Forelimb muscle (tissue), 1 donor: Measurements from ENCODE around the gene MAP2K7. TPM values are rescaled to one million over a fixed set of nuclear protein-coding genes. Genes with fewer than 3 reads are reported as not detected.

ENCODE experiments used
- DNase-seq: peaks from one replicate; pipeline ENCODE4 v3.0.0-alpha.2; 2013; ENCODE audit warnings: low read depth
- polyA plus RNA-seq: library from polyadenylated mRNA; unstranded; fragments of 120-200 nt; gene quantifications from one replicate; pipeline ENCODE4 v1.2.1, GENCODE V29; 2013; ENCODE audit not compliant: insufficient read length

Gene MAP2K7
- polyA plus RNA-seq, 1 donor = 23.3 TPM

DNA sequence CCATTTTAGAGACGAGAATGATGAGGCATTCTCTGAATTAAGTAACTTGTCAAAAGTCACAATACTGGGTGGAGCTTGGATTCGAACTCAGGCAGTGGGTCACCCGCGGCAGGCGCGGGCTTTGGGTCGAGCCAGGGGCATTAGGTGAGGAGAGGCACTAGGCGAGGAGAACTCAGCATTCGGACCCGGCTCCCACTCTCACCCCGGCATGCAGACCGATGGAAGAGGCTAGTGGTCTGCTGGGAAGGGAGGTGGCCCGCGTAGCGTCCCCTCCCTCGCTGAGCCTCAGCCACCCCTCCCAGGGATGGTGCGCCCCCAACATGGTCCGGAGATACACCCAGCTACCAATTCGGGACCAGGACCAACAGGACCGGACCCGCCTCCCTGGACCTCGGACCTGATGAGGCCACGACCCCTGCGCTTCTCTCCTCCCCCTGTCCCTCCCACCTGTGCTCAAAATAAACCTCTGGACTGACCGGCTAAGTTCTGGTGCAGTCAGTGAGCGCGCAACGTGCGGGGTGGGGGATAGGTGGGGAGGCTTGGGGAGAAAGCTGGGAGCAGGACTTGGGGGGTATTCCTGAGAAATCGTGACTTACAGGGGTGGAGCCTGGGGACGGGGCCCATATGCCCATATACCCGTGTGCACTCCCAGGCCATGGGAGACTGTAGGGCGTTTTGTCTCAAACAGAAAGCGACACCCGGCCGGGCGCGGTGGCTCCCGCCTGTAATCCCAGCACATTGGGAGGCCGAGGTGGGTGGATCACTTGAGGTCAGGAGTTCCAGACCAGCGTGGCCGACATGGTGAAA is 15.1 kb downstream of the MAP2K7 start:
- DNase-seq = no peak

DNA sequence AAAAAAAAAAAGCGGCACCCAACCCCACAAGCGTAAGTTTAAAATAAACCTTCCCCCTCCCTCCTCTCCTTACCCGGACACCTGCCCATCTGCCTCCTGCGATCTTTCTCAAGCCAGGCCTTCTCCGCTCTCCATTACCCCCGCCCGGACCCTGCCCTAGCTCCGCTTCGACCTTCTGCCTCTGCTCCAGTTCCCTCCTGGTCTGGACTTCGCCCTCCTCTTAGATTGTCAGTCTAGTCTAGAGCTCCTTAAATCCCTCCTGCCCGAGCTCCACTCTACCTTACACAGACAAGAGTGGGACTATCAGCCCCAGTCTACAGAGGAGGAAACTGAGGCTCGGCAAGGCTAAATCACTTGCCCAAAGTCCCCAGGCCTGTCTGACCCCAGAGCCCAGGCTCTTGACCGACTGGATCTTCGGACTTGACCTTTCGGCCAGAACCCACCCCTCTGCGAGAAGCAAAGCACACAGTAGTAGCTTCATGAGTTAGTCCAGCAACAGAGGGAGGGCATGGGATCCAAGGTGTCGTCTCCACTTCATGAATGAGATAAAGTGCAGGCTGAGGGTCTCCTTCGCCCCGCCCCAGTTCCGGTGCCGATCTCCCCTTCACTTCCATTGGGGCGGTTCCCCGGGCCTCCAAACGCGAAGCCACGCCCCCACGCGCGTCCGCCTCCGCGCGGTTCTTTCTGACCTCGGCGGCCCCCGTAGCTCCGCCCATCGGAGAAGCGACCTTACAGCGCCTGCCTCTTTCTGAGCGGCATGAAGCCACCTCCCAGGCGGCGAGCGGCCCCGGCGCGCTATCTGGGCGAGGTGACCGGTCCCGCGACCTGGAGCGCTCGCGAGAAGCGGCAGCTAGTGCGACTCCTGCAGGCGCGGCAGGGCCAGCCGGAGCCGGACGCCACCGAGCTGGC is 16.2 kb downstream of the MAP2K7 start, which contains the start of gene SNAPC2:
Gene SNAPC2, plus strand, starts transcription at position 729 of the 909 bp plus-strand sequence. Its CDS starts 29 bp downstream, at position 758.
- peak; percentile 60 for DNase-seq

DNA sequence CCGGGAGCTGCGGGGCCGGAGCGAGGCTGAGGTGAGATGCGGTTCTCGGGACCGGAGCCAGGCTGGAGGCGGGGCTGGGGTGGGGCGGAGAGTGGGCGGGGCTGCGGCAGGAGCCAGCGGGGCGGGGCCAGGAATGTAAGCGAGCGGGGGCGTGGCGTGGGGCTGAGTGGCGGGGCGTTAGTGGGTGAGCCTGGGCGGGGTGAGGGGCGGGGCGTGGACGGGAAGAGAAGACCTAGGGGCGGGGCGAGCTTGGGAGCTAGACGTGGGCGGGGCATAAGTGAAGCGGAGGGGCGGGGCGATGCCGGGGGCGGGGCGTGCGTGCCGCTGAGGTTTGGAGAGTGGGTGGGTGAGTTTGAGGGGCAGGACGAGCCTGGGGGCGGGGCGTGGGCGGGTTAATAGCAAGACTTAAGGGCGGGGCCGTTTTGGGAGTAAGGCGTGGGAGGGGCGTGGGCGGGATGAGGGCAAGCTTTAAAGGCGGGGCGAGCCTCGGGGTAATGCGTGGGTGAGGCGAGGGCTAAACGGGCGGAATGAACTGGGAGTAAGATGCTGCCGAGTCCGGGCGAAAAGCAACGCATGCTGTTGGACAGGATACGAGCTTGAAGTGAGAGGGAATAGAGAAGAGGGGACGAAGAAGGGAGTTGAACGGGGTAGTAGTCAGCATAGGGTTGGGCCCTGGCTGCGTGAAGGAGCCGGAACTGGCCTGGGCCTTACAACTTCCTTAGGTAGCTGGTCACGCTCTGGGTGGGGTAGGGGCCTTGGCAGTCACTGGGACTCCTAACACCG is 17.0 kb downstream of the MAP2K7 start:
- DNase-seq = peak; percentile 50

DNA sequence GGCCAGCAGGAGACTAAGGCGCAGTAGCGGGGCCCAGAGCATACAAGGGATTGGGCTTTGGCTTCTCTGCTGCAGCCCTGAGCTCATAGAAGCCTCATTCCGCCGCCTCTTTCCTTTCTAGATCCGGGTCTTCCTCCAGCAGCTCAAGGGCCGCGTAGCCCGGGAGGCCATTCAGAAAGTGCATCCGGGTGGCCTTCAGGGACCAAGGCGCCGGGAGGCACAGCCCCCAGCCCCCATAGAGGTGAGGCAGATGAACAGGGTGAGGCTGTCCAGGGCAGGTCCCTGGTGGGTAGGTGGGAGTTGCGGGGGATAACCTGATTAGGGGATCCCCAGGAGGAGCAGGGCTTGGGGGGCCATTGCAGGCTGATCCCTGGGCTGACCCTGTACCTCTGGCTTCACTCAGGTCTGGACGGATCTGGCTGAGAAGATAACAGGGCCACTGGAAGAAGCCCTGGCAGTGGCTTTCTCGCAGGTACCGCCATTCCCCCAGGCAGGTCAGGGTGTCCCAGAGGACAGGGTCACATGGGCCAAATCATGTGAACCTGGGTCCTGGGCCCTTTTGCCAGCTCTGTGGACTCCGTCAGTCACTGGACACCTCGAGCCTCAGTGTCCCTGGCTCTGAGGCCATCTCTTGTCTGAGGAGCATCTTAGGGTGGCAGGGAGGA is 17.8 kb downstream of the MAP2K7 start:
- DNase-seq = no peak

DNA sequence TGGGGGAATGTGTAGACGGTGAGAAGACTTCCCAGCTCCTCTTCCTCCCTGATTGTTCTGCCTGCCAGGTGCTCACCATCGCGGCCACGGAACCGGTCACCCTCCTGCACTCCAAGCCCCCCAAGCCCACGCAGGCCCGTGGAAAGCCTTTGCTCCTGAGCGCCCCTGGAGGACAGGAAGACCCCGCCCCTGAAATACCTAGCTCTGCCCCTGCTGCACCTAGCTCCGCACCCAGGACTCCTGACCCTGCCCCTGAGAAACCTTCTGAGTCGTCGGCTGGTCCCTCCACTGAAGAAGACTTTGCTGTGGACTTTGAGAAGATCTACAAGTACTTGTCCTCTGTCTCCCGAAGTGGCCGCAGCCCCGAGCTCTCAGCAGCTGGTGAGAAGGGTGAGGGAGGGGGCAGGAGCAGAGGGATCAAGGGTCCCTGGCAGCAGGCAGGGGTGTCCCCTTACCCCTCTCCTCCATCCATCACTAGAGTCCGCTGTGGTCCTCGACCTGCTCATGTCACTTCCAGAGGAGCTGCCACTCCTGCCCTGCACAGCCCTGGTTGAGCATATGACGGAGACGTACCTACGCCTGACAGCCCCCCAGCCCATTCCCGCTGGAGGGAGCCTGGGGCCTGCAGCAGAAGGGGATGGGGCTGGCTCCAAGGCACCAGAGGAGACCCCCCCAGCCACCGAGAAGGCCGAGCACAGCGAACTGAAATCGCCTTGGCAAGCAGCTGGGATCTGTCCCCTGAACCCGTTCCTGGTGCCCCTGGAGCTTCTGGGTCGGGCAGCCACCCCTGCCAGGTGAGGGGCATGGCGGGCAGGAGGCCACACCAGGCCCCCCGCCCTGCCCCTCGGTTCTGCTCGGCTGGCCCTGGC is 18.5 kb downstream of the MAP2K7 start:
- no peak for DNase-seq

DNA sequence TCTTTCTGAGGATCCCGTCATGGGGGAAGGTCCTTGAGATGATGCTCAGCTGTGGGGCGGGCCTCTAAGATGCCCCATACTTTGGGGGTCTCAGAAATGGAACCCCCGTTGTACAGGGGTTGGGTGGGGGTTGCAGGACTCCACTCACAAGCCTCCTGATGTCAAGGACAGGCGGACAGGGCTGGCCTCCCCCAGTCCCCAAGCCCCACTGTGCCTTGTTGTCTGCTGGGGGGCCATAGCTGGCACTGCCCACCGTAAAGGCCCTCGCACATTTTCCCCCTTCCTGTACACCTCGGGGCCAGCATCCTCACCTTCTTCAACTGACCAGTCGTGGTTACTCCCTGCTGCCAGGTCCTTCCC is 19.1 kb downstream of the MAP2K7 start:
- DNase-seq = no peak

DNA sequence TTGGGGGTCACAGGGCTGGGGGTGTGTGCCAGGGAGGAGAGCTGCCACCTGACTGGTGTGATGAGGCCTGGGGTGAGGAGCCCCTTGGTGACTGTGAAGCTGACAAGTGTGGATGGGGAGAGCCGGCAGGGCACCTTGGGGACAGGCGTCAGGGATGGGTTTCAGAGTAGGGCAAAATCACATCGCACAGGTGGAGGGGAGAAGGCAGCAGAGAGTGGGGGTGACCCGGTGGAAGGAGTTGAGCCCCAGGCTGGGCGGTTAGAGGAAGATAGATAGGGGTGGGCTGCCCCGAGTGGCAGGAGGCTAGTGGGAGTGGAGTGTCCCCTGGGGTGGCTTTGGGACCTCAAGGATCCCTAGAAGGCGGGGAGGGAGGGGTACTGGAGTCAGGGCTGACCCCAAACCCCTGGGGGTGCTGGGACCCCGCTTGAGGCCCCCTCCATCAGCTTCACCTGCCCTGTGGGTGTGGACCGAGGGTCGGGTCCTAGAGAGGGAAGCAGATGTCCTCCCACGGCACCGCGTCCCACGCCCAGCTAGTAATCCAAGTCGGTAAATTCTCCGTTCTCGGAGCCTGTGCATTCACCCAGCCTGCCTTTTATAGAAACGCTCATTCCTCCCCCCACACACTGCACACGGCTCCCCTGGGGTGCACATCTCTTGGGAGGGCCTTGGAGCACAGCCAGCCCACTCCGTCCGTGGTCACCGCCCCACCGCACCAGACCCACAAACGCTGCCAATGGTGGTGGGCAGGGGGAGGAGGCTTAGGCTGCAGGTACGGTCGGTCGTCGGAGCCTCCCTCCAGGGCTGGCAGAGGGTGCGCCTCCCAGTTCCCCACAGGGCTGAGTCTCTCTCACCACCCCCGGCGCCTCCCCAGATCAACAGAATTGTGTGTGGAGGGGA is 19.9 kb downstream of the MAP2K7 start:
- DNase-seq = no peak

DNA sequence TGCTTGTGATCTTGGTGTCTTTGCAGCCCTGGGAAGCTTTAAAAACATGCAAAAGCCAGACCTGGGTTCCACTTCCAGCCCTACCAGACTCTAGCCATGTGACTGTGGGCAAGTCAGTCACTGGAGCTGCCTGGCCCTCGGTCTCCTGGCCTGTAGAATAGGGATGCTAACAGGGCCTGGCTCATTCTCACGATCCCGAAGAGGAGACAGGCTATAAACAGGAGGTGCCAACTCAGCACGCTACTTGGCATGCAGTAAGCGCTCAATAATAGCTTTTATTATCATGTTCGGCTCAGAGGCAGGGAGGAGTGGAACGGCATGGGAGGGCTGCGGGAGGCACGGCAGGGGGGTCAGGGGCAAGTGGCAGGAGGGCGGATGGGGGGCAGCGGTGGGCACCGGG is 20.6 kb downstream of the MAP2K7 start:
- DNase-seq = no peak

DNA sequence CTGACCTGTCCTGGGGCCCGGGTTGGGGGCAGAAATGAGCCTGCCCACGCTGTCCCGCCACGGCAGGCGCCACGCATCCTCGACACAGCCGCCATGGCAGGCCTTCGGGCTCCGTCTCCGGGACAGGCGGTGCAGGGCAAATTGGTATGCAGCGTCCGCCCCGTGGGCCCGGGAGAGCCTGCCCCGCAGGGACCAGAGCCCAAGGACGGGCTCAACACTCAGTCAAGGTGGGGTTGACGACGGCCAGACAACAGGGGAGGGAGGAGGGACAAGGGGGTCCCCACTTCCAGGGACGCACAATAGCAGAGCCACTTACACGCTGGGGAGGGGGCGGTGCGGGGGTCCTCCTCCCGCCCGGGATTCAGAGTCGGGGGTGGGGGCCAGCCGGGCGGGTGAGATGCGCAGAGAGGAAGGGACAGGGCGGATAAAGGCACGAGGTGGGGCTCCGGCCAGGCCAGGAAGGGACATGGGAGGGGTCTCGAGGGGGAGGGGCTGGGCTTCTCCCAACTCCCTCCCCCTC is 21.0 kb downstream of the MAP2K7 start:
- no peak for DNase-seq

DNA sequence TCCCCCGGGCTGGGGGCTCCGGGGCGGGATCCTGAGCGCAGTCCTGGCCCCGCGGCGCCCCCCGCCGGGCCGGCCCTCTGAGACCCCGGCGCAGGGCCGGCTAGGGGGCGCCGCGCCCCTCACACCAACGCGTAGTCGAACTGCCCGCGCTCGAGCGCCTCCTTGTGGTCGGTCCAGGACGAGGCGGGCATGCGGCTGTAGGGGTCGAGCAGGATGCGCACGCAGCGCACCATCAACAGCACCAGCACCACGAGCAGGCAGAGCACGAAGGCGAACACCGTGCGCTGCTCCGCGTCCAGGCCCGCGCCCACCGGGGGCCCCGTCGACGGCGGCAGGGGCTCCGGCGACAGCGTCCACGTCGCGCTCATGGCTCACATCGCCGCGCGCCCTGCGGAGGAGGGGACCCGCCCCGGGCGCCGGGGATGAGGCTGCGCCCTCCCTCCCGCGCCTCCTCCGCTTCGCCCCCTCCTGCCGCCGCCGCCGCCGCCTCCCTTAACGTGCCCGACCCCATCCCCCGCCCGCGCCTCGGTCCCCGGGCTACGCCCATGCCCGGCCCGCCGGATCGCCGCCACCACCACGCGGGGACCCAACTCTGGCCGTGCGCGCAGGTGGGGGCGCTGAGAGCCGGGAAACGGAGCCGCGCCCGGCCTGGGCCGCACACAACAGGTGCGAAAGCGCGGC is 21.6 kb downstream of the MAP2K7 start:
- DNase-seq = no peak

DNA sequence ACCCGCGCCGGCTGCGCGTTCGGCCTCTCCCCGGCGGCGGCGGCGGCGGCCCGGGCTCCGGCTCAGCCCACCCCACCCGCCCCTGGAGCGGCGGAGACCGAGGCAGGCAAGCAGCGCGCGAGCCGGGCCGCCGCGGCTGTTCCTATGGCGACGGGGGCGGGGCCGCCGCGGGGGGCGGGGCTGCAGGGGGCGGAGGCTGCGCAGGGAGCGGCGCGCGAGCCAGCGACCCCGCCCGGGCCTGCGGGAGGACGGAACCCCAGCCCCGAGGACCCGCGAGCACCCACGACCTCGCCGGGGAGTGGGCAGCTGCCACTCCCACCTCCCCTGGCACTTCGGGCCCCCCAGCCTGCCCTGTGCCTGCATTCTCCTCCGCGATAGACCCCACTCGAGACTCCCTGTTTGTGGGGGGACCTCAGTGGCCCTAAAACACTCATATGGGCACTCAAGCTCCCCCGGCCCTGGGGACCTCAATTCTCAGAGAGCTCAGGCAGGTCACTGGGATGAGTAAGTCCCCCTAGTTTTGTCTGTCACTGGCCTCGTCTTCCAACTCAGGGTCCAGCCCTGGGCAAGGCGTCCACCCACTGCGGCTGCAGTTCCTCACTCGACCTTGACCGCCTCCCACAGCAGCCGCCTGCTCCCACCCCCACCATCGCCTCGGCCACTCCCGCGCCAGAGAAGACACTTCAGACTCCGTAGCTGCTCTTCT is 22.5 kb downstream of the MAP2K7 start, which contains the start of gene CTXN1:
Gene CTXN1, minus strand, starts transcription at position 115 of the 706 bp plus-strand sequence. CDS start 597 bp downstream, outside the sequence.
- DNase-seq = no peak

DNA sequence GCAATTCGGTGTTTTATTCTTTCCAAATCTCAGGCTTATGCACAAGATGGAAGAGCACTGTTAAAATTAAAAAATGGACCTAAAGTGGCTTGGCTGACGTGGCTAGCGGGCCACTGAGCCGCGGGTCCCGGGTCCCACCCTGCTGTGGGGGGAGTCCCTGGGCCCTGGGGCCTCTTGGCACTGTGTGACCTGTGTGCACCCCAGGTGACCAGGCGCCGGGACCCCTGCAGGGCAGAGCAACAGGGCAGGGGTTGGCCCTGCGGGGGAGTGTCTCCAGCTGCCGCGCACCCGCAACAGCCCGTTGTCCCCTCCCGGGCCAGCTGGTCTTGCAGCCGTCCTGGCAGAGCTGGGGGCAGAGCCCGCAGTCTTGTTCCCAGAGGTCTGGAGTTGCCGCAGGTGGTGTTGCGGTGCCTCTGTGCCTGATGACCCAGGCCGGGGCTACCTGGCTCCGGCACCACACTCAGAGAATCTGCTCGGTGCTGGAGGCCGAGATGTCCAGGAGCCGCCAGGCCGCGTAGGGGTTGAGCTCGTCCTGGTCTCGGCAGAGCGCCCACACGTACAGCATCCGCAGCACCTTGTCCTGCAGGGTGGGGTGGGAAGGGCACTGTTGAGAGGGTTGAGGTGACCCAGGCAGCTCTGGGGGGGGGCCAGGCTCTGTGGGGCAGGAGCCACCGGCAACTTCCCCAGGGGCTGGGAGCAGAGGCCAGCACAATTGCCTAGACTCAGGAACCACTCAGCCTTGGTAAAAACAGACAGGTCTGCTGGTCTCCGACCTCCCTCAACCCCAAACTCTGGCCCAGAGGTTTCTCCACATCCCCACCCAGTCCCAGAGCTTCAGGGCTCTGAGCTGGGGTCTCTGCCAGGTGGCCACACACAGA is 23.3 kb downstream of the MAP2K7 start:
- DNase-seq = no peak

DNA sequence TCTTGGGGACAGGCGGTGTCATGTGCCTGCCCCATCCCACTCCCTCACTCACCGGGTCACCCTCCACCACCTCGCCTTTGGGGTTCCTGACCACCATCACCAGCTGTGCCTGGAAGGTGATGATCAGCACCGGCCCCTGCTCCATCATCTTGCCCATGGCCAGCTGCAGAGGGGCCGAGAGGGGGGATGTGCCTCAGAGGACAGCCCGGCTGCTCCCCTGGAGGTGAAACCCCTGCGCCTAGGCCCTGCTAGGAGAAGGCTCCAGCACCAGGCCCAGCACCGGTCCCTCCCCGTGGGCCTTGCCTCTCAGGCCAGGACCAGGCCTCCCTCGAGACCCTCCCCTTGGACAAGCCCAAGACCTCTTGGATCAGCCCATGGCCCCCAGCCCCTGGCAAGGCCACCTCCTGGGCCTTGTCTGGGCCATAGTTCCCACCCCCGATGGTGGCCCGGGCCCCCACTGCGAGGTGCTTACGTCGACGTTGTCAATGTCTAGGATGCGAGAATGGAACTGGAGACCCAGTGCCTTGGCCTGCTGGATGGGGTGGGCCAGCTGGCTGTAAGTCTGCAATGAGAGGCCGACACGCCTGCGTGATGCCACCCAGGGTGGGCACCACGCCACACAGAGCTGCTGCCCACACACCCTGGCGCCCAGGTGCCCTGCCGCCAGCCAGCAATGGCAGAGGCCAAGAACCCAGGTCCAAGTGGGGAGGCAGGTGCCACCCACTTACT is 24.1 kb downstream of the MAP2K7 start:
- no peak for DNase-seq

DNA sequence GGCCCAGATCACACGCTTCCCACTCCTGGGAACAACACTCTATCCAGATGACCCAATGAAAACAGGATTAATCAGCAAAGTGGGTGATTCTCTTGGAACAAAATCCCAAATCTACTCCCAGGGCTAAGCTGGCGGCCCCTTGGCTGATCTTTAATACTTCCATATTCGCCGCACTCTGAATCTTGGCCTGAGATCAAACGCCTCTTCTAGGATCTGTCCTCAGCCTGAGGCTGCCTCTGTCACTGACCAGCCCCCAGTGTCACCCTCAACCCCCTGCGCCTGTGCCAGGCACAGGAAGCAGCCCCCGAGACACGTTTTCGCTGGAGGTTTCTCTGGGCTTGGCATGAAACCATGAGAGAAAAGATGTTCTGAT is 24.6 kb downstream of the MAP2K7 start:
- DNase-seq = no peak

DNA sequence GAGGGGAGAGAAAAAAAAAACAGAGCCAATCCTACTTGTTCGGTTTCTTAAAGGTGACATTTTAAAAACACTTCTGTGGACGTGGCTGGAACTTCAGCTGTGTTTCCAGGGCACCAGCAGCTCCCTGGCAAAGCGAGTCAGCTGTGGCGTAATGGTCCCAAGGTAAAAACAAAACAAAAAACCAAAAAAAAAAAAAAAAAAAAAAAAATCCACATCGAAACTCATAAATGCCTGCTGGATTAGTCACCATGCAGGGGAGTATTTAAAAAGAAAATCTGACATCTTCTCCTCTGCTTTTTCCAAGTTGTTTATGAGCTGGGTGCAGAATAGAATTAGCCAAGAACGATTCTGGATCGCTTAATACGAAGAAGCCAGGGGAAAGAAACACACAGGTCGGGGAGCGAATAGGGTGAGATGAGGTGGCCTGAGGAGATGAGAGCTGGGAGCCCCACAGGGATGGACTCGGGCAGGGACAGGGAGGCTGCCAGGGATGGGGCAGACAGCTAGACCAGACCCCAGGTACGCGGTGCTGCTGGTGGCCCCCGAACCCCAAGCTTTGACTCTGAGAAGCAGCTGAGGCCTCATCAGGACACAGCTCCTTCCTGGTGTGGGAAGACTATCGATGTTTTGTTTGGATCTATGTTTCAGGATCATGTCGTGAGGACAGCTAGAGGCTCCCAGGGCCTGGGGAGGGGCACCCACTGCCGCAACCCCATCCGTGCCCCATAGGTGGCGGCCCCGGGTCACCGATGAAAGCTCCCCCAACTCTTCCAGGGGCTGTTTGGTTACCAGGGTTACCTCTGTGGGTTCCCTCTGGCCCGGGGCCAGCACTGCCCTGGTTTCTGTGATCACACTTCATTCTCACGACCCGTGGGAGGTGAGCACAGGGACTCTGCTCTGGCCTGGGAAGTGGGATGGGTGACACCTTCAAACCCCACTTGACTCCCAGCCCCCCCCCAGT is 25.3 kb downstream of the MAP2K7 start:
- DNase-seq = no peak
